Mesenchymal stem cell (in vitro differentiated cells and primary cell): ENCODE data around the gene STK4.

Experiments
- DNase-seq: peaks from one replicate; pipeline ENCODE4 v3.0.0-alpha.2; 2013
- H2AFZ ChIP-seq: one replicate; pipeline ENCODE4 v1.6.1; 2013; ENCODE audit warnings: low read depth, mild to moderate bottlenecking, control low read depth, inconsistent platforms, low read length, moderate library complexity
- H2AK5ac ChIP-seq: 2 replicates; pipeline ENCODE4 v1.6.1; 2013; ENCODE audit warnings: low read length, moderate library complexity, mild to moderate bottlenecking, inconsistent platforms; ENCODE audit not compliant: severe bottlenecking
- H2BK120ac ChIP-seq: one replicate; pipeline ENCODE4 v1.6.1; 2013; ENCODE audit warnings: low read depth, mild to moderate bottlenecking, inconsistent platforms, low read length, moderate library complexity
- H2BK12ac ChIP-seq, 2 experiments: one replicate each; pipeline ENCODE4 v1.6.1; 2013; ENCODE audit warnings: inconsistent platforms in 2 of 2, low read length in 2 of 2, mild to moderate bottlenecking in 2 of 2, moderate library complexity in 2 of 2, control low read depth in 1 of 2
- H2BK15ac ChIP-seq: one replicate; pipeline ENCODE4 v1.6.1; 2013; ENCODE audit warnings: mild to moderate bottlenecking, low read depth, inconsistent platforms; ENCODE audit not compliant: poor library complexity, severe bottlenecking
- H2BK5ac ChIP-seq: 2 replicates; pipeline ENCODE4 v1.6.1; 2013; ENCODE audit warnings: low read depth, mild to moderate bottlenecking, low read length, control low read depth, inconsistent platforms; ENCODE audit not compliant: poor library complexity, severe bottlenecking
- H3K14ac ChIP-seq, 2 experiments: one replicate each; pipeline ENCODE4 v1.6.1; 2013; ENCODE audit warnings: inconsistent platforms in 2 of 2, low read length in 2 of 2, control low read depth in 1 of 2, mild to moderate bottlenecking in 1 of 2, moderate library complexity in 1 of 2
- H3K18ac ChIP-seq, 2 experiments: one replicate each; pipeline ENCODE4 v1.6.1; 2013; ENCODE audit warnings: inconsistent platforms in 2 of 2, low read length in 2 of 2, control low read depth in 1 of 2, low read depth in 1 of 2, mild to moderate bottlenecking in 1 of 2
- H3K23ac ChIP-seq, 2 experiments: one replicate each; pipeline ENCODE4 v1.6.1; 2013; ENCODE audit warnings: inconsistent platforms in 2 of 2, low read length in 2 of 2, mild to moderate bottlenecking in 2 of 2, moderate library complexity in 2 of 2, control low read depth in 1 of 2
- H3K27ac ChIP-seq: 2 replicates; pipeline ENCODE4 v1.5.1; 2013; ENCODE audit warnings: mild to moderate bottlenecking, moderate library complexity, low read length, control low read depth, inconsistent platforms; ENCODE audit not compliant: poor library complexity, severe bottlenecking
- H3K27me3 ChIP-seq, 2 experiments: 2 replicates each; pipeline versions ENCODE4 v1.6.1 to v1.7.0; 2013; ENCODE audit warnings: low read length in 2 of 2, mild to moderate bottlenecking in 2 of 2, moderate library complexity in 2 of 2, control low read depth in 1 of 2, inconsistent platforms in 1 of 2; ENCODE audit not compliant: control insufficient read depth in 1 of 2, insufficient read depth in 1 of 2
- H3K36me3 ChIP-seq, 2 experiments: 2 replicates each; pipeline versions ENCODE4 v1.6.1 to v1.7.0; 2013; ENCODE audit warnings: low read length in 2 of 2, control low read depth in 1 of 2, inconsistent platforms in 1 of 2, low read depth in 1 of 2, mild to moderate bottlenecking in 1 of 2; ENCODE audit not compliant: insufficient read depth in 2 of 2, control insufficient read depth in 1 of 2
- H3K4ac ChIP-seq, 2 experiments: one replicate each; pipeline ENCODE4 v1.6.1; 2013; ENCODE audit warnings: inconsistent platforms in 2 of 2, low read length in 2 of 2, mild to moderate bottlenecking in 2 of 2, moderate library complexity in 2 of 2, control low read depth in 1 of 2, low read depth in 1 of 2
- H3K4me1 ChIP-seq: 2 replicates; pipeline ENCODE4 v1.6.1; 2013; ENCODE audit warnings: low read depth, low read length, control low read depth; ENCODE audit not compliant: control insufficient read depth, insufficient read depth
- H3K4me2 ChIP-seq: 2 replicates; pipeline ENCODE4 v1.6.1; 2013; ENCODE audit warnings: low read length, mild to moderate bottlenecking, inconsistent platforms; ENCODE audit not compliant: poor library complexity, severe bottlenecking
- H3K4me3 ChIP-seq, 2 experiments: 2 replicates each; pipeline versions ENCODE4 v1.5.1 to v1.7.0; 2013; ENCODE audit warnings: low read length in 2 of 2, mild to moderate bottlenecking in 2 of 2, control low read depth in 1 of 2, low read depth in 1 of 2; ENCODE audit not compliant: insufficient read depth in 1 of 2
- H3K79me1 ChIP-seq: replicated peaks from 2 replicates; pipeline ENCODE4 v1.6.1; 2013; ENCODE audit warnings: mild to moderate bottlenecking, control low read depth, low read length, inconsistent platforms; ENCODE audit not compliant: poor library complexity, severe bottlenecking
- H3K9ac ChIP-seq: 2 replicates; pipeline ENCODE4 v1.7.0; 2013; ENCODE audit warnings: mild to moderate bottlenecking, low read length, moderate library complexity
- H3K9me3 ChIP-seq: 2 replicates; pipeline ENCODE4 v1.7.0; 2013; ENCODE audit warnings: mild to moderate bottlenecking, low read length; ENCODE audit not compliant: control insufficient read depth
- H4K8ac ChIP-seq: one replicate; pipeline ENCODE4 v1.6.1; 2013; ENCODE audit warnings: inconsistent platforms, mild to moderate bottlenecking, low read length, moderate library complexity
- H4K91ac ChIP-seq: one replicate; pipeline ENCODE4 v1.6.1; 2013; ENCODE audit warnings: mild to moderate bottlenecking, low read length, inconsistent platforms
- WGBS: methylation state at CpG from one replicate; pipeline ENCODE4 v1.1.7; 2013; ENCODE audit warnings: mixed read lengths; 5-methylcytosine and 5-hydroxymethylcytosine counted together

The STK4 gene

DNA sequence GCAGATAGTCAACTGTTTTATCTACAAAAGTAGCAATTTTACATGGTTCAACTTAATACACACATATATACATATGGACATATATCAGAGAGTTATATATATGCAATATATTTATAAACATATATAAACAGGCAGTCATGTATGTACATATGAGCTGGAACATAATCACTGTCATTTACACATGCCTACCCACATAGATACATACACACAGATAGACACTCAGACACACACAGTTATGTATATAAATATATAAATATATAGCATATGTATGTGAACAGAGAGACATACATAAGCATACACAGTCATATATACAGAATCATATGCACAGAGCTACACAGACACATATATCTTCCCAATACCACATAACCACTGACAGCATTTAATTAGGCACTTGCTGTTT, 146.4 kb downstream of the STK4 start:
- Histone ChIP-seq H3K4me1 (peaks cover 3% of the 10 kb centered on the region), H3K27ac (no peak overlapping the region), H3K9ac (no peak overlapping the region), H3K79me1 (no peaks in the 10 kb centered on the region), H3K4ac (no peak overlapping the region), H2AK5ac (no peak overlapping the region), H3K9me3 (no peaks in the 10 kb centered on the region), H3K36me3 (no peaks in the 10 kb centered on the region), H3K4me2 (no peak overlapping the region), H2BK120ac (no peak overlapping the region), H3K23ac (no peak overlapping the region), H3K27me3 (peaks cover 28 to 78% of the 10 kb centered on the region in 2 experiments), H4K91ac (no peak overlapping the region), H2BK12ac (no peak overlapping the region), H3K14ac (no peak overlapping the region), H2AFZ (no peak overlapping the region), H2BK15ac (no peak overlapping the region), H3K4me3 (no peak overlapping the region), H2BK5ac (no peak overlapping the region), H4K8ac (no peak overlapping the region), H3K18ac (no peak overlapping the region)
- DNase-seq, result no peak

DNA sequence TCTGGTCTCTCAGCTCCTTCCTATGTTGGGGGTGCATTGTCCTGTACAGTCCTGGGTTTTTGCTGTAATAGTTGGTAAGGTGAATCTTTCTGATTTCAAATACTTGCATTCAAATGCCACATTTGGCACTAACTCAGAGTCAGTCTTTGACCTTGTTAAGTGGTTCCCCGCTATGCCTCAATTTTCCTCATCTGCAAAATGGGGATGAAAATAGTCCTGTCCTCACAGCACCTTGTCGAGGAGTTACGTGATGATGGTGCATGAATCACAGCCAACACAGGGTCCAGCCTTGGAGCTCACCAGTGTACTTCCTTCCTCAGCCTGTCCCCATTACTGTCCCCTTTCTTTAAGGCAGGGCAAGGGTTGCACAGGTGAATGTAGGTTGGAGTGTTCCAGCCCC, 147.6 kb downstream of the STK4 start:
- no peak overlapping the region for H2AFZ ChIP-seq
- peaks cover 28 to 73% of the 10 kb centered on the region in 2 experiments for H3K27me3 ChIP-seq
- no peaks in the 10 kb centered on the region for H3K9me3 ChIP-seq
- H3K4me3 ChIP-seq, result no peak overlapping the region
- H3K36me3 ChIP-seq, result no peaks in the 10 kb centered on the region
- H2AK5ac ChIP-seq, result no peak overlapping the region
- no peak overlapping the region for H2BK12ac ChIP-seq
- H3K9ac ChIP-seq, result no peak overlapping the region
- H3K27ac ChIP-seq, result no peak overlapping the region
- H3K79me1 ChIP-seq, result no peaks in the 10 kb centered on the region
- H2BK15ac ChIP-seq, result no peak overlapping the region
- H3K4me1 ChIP-seq, result peaks cover 3% of the 10 kb centered on the region
- H4K91ac ChIP-seq, result no peak overlapping the region
- H4K8ac ChIP-seq, result no peak overlapping the region
- no peak overlapping the region for H3K4ac ChIP-seq
- 74% methylated on average over 3 of the region's 3 CpGs for WGBS
- no peak overlapping the region for H2BK5ac ChIP-seq
- H2BK120ac ChIP-seq, result no peak overlapping the region
- H3K4me2 ChIP-seq, result no peak overlapping the region
- no peak overlapping the region for H3K14ac ChIP-seq
- no peak overlapping the region for H3K23ac ChIP-seq
- no peak overlapping the region for H3K18ac ChIP-seq
- no peak for DNase-seq

DNA sequence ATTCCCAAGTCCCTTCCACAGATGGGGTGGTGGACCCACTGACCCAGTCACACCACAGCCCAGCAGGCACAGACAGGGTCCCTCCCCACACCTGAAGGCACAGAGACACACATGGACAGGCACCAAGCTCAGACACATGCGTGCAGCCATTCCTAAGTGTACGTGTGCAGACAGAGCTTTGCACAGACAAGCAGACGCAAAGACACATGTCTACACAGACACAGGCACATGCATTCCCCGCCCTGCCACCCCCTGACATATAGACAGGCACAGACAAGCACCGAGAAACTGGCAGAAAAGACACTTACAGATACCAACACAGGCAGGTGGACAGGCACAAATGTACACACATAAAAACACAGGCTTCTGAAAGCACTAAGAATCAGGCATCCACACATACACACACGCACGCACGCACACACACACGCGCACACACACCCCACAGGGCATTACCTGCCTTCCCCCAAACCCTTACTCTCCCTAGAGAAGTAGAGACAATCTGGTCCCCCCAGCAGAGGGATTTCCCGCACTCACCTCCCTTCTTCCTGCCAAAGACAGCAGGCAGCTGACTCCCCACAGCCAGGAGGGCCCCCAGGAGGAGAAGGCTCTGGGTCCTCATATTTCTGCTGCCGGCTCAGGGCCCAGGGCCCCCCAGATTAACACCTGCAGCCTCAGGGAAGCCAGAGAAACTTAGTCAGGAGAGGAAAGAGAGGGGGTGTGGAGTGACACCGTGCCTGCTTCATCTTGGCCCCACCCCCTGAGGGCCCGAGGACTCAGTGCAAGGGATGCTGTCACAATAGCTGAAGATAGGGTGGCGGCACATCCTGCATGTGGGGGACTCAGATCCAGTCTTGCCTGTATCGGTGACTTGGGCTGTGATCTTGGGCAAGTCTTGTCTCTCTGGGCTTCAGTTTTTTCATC, 148.4 kb downstream of the STK4 start, which contains the start of gene WFDC5:
WFDC5 (minus strand) TSS at position 710 of the 921 bp plus-strand sequence; CDS start at position 619, 91 bp downstream.
- no peak within 1 kb of the TSS for H2AK5ac ChIP-seq
- H3K4me2 ChIP-seq, result no peak within 1 kb of the TSS
- no peak within 1 kb of the TSS for H2BK12ac ChIP-seq
- no peak within 1 kb of the TSS for H4K91ac ChIP-seq
- H3K4me1 ChIP-seq, result peaks cover 3% of the 10 kb centered on the region
- 68% methylated on average over 16 of the region's 16 CpGs for WGBS
- H3K9me3 ChIP-seq, result no peaks in the 10 kb centered on the region
- H3K18ac ChIP-seq, result no peak within 1 kb of the TSS
- no peak within 1 kb of the TSS for H4K8ac ChIP-seq
- H3K14ac ChIP-seq, result no peak within 1 kb of the TSS
- H3K36me3 ChIP-seq, result no peaks in the 10 kb centered on the region
- no peak within 1 kb of the TSS for H3K4me3 ChIP-seq
- H3K4ac ChIP-seq, result no peak within 1 kb of the TSS
- H2BK15ac ChIP-seq, result no peak within 1 kb of the TSS
- no peaks in the 10 kb centered on the region for H3K79me1 ChIP-seq
- H3K9ac ChIP-seq, result no peak within 1 kb of the TSS
- H3K27me3 ChIP-seq, result peaks cover 31 to 74% of the 10 kb centered on the region in 2 experiments
- no peak within 1 kb of the TSS for H2BK120ac ChIP-seq
- H3K23ac ChIP-seq, result no peak within 1 kb of the TSS
- DNase-seq, result no peak
- no peak within 1 kb of the TSS for H3K27ac ChIP-seq
- no peak within 1 kb of the TSS for H2AFZ ChIP-seq
- H2BK5ac ChIP-seq, result no peak within 1 kb of the TSS

DNA sequence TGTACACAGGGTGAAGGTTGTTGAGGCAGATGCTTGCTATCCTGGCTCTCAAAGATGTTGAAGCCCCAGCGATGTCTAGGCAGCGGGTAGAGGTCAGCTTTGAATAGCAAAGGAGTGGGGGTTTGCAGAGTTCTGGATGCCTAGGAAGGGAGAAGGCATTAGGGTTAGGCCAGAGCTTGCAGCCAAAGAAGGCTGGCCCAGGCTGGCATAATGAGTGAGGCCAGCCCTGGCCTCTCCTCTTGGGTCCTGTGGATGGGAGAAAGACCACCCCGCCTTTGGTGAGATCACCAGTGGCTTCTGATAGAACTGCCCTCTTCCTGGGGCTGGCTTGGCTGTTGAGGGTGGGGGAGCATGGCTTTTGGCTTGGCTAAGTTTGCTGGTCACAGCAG, 149.1 kb downstream of the STK4 start:
- Histone ChIP-seq H3K27ac (no peak overlapping the region), H2BK12ac (no peak overlapping the region), H3K27me3 (peaks cover 32 to 68% of the 10 kb centered on the region in 2 experiments), H2BK15ac (no peak overlapping the region), H3K9me3 (no peaks in the 10 kb centered on the region), H3K4me1 (peaks cover 3% of the 10 kb centered on the region), H3K4me3 (no peak overlapping the region), H3K14ac (no peak overlapping the region), H3K4ac (no peak overlapping the region), H2AK5ac (no peak overlapping the region), H2BK5ac (no peak overlapping the region), H3K9ac (no peak overlapping the region), H2BK120ac (no peak overlapping the region), H3K36me3 (no peaks in the 10 kb centered on the region), H3K79me1 (no peaks in the 10 kb centered on the region), H3K18ac (no peak overlapping the region), H4K91ac (no peak overlapping the region), H3K23ac (no peak overlapping the region), H4K8ac (no peak overlapping the region), H3K4me2 (no peak overlapping the region), H2AFZ (no peak overlapping the region)
- DNase-seq, result no peak
- 73% methylated on average over 3 of the region's 3 CpGs for WGBS
